Peyer's patch (tissue), 4 donors: ENCODE measurements around the gene MARK3. TPM values are rescaled to one million over a fixed set of nuclear protein-coding genes. Genes with fewer than 3 reads are reported as not detected.
A peak's percentile ranks its signal among the peaks of the same experiment; 100 is the strongest.

Source experiments
- DNase-seq, 3 donors: peaks; one replicate each; pipeline ENCODE4 v3.0.0-alpha.2; 2017 to 2019
- H3K27ac ChIP-seq, 4 donors: fragments of 200-600 bp; sonication (generic); one replicate each; pipeline ENCODE4 v1.5.1; 2016 to 2019
- H3K27me3 ChIP-seq, 2 donors: fragments of 200-600 bp; sonication (generic); one replicate each; pipeline ENCODE4 v1.5.1; 2019
- H3K36me3 ChIP-seq, 3 donors: fragments of 200-600 bp; sonication (generic); one replicate each; pipeline ENCODE4 v1.5.1; 2016 to 2019
- H3K4me1 ChIP-seq, 4 donors: fragments of 200-600 bp; sonication (generic); one replicate each; pipeline ENCODE4 v1.5.1; 2016 to 2019
- H3K4me3 ChIP-seq, 4 donors: fragments of 200-600 bp; sonication (generic); 1 replicate in 3 of 4; 2 replicates in 1 of 4; pipeline ENCODE4 v1.5.1; 2016 to 2019; ENCODE audit warnings: mild to moderate bottlenecking in 1 of 4
- H3K9me3 ChIP-seq, 4 donors: fragments of 200-600 bp; sonication (generic); one replicate each; pipeline ENCODE4 v1.5.1; 2016 to 2019; ENCODE audit warnings: mild to moderate bottlenecking in 1 of 4
- CTCF ChIP-seq, 6 experiments: fragments of 450-650 bp in 4 of 6; fragments of 200-600 bp in 2 of 6; sonication (generic) in 1 of 6; IDR thresholded peaks; one replicate each; pipeline ENCODE4 v1.5.1; 2017 to 2019; ENCODE audit warnings: antibody characterized with exemption in 6 of 6, mild to moderate bottlenecking in 3 of 6, moderate library complexity in 1 of 6
- POLR2A ChIP-seq, 2 donors: fragments of 450-650 bp; IDR thresholded peaks; one replicate each; pipeline ENCODE4 v1.5.1; 2017; ENCODE audit warnings: antibody characterized with exemption in 2 of 2, mild to moderate bottlenecking in 2 of 2, moderate library complexity in 2 of 2
- total RNA-seq, 4 donors: library from RNA; depleted of rRNA; stranded (reverse); fragments of >200 nt; gene quantifications; one replicate each; pipeline ENCODE4 v1.1.0, GENCODE V29; 2016

Gene MARK3
- total RNA-seq, 4 donors from 2014 or later: 76.0 to 196 (median 99.5) TPM

- H3K27ac ChIP-seq: no peak overlapping the region
- H3K4me3 ChIP-seq: no peak overlapping the region
- no peaks in the 10 kb centered on the region for H3K9me3 ChIP-seq
- peak; percentile 84 to 94 (median 88) for DNase-seq
- TF ChIP-seq POLR2A (IDR thresholded peaks at IDR 0.05) (no peak), CTCF (IDR thresholded peaks at IDR 0.05) (peak; percentile 71 to 91 (median 82))
- H3K27me3 ChIP-seq: no peaks in the 10 kb centered on the region
- no peaks in the 10 kb centered on the region for H3K4me1 ChIP-seq
- peaks cover 0 to 87% (median 0%) of the 10 kb centered on the region in 3 donors for H3K36me3 ChIP-seq
Observed at GRCh38 chr14:103500148-103500990, 115.2 kb downstream of the MARK3 start.

- peak in 1 of 3 donors; percentile 31 for DNase-seq
- Histone ChIP-seq H3K27ac (no peak overlapping the region), H3K36me3 (peaks cover 0 to 78% (median 0%) of the 10 kb centered on the region in 3 donors), H3K4me1 (no peaks in the 10 kb centered on the region), H3K4me3 (no peak overlapping the region), H3K27me3 (no peaks in the 10 kb centered on the region), H3K9me3 (no peaks in the 10 kb centered on the region)
- TF ChIP-seq CTCF (IDR thresholded peaks at IDR 0.05): no peak
- TF ChIP-seq POLR2A (IDR thresholded peaks at IDR 0.05): no peak
Observed at GRCh38 chr14:103501041-103501870, 116.0 kb downstream of the MARK3 start.

- Histone ChIP-seq H3K4me3 (no peak overlapping the region), H3K27me3 (no peaks in the 10 kb centered on the region), H3K27ac (no peak overlapping the region), H3K36me3 (peaks cover 0 to 69% (median 0%) of the 10 kb centered on the region in 3 donors), H3K9me3 (no peaks in the 10 kb centered on the region), H3K4me1 (no peaks in the 10 kb centered on the region)
- TF ChIP-seq CTCF (IDR thresholded peaks at IDR 0.05) (no peak), POLR2A (IDR thresholded peaks at IDR 0.05) (no peak)
- peak in 1 of 3 donors; percentile 31 for DNase-seq
Observed at GRCh38 chr14:103501921-103502669, 116.9 kb downstream of the MARK3 start.

GRCh38 chr14:103502877-103503276 lies 117.7 kb downstream of the MARK3 start:
- Histone ChIP-seq H3K27ac (no peak overlapping the region), H3K27me3 (no peaks in the 10 kb centered on the region), H3K9me3 (no peaks in the 10 kb centered on the region), H3K4me3 (no peak overlapping the region), H3K4me1 (no peaks in the 10 kb centered on the region), H3K36me3 (peaks cover 0 to 64% (median 0%) of the 10 kb centered on the region in 3 donors)
- DNase-seq: peak in 1 of 3 donors; percentile 27
- TF ChIP-seq POLR2A (IDR thresholded peaks at IDR 0.05) (no peak), CTCF (IDR thresholded peaks at IDR 0.05) (no peak)

- TF ChIP-seq CTCF (IDR thresholded peaks at IDR 0.05) (no peak), POLR2A (IDR thresholded peaks at IDR 0.05) (no peak)
- peak in 1 of 3 donors; percentile 34 for DNase-seq
- Histone ChIP-seq H3K27ac (no peak overlapping the region), H3K36me3 (peaks cover 0 to 66% (median 0%) of the 10 kb centered on the region in 3 donors), H3K27me3 (no peaks in the 10 kb centered on the region), H3K4me1 (no peaks in the 10 kb centered on the region), H3K9me3 (no peaks in the 10 kb centered on the region), H3K4me3 (no peak overlapping the region)
Observed at GRCh38 chr14:103503296-103503695, 118.1 kb downstream of the MARK3 start.
